RWPE2 (cell line): ENCODE results near the gene NCOA5.

Experiments used
- ATAC-seq: fragments of 200-7000 bp; cut with Tn5 transposase; 3 replicates; pipeline ENCODE4 v1.9.1; 2021; ENCODE audit warnings: low read depth
- DNase-seq: peaks from one replicate; pipeline ENCODE4 v3.0.0-alpha.2; 2020; ENCODE audit warnings: low spot score
- H3K27ac ChIP-seq: fragments of 450-650 bp; 2 replicates; pipeline ENCODE4 v1.5.1; 2017; ENCODE audit warnings: mild to moderate bottlenecking; ENCODE audit not compliant: poor library complexity, severe bottlenecking
- H3K27me3 ChIP-seq: fragments of 250-450 bp; sonication (Bioruptor Pico); 2 replicates; pipeline ENCODE4 v1.5.1; 2021; ENCODE audit warnings: mild to moderate bottlenecking, moderate library complexity; ENCODE audit not compliant: insufficient read depth, poor library complexity, severe bottlenecking
- H3K36me3 ChIP-seq: fragments of 250-450 bp; sonication (Bioruptor Pico); 2 replicates; pipeline ENCODE4 v1.5.1; 2020; ENCODE audit warnings: low read depth, mild to moderate bottlenecking, moderate library complexity
- H3K4me1 ChIP-seq: fragments of 250-450 bp; sonication (Bioruptor Pico); 2 replicates; pipeline ENCODE4 v1.5.1; 2021; ENCODE audit warnings: mild to moderate bottlenecking, moderate library complexity; ENCODE audit not compliant: insufficient read depth, poor library complexity, severe bottlenecking
- H3K4me3 ChIP-seq: fragments of 250-450 bp; sonication (Bioruptor Pico); 2 replicates; pipeline ENCODE4 v1.5.1; 2021; ENCODE audit warnings: mild to moderate bottlenecking, moderate library complexity; ENCODE audit not compliant: severe bottlenecking
- H3K9me3 ChIP-seq: fragments of 250-450 bp; sonication (Bioruptor Pico); 2 replicates; pipeline ENCODE4 v1.5.1; 2021; ENCODE audit warnings: mild to moderate bottlenecking, moderate library complexity; ENCODE audit not compliant: severe bottlenecking
- TF ChIP-seq, protein P1 (sequence below): fragments of 450-650 bp; IDR thresholded peaks from one replicate; pipeline ENCODE4 v1.5.1; 2017; ENCODE audit warnings: mild to moderate bottlenecking, moderate library complexity; ENCODE audit not compliant: poor library complexity, severe bottlenecking

Gene NCOA5

DNA sequence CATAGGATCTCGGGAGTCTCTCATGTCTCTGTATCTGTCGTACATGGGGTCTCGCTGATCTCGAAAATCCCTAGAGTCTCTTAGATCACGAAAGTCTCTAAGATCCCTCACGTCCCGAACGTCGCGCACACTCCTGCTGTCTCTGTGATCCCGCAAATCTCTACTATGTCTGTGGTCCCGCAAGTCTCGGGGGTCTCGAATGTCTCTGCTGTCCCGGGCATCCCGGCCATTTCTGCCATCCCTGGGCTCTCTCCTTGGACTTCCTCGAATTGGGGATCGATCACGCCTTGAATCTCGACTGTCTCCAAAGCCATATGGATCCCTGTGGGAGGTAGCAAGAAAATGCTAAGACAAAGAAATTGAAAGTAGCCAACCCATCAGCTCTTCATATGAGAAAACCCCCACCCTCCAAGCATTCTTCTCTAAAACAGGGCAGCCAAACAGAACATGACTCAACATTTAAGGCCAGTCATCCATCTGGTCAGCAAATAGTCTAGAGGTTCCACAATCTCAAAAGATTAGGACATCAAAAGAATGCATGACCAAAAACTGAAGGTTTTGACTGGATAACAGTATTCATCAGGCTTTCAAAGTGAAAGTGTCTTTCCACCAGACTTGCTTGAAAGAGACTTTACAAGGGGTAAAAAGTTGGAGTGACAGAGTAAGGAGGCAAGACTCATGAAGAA, 19.4 kb downstream of the NCOA5 start:
- peaks cover 73% of the 10 kb centered on the region for H3K36me3 ChIP-seq
- TF ChIP-seq, protein P1, sequence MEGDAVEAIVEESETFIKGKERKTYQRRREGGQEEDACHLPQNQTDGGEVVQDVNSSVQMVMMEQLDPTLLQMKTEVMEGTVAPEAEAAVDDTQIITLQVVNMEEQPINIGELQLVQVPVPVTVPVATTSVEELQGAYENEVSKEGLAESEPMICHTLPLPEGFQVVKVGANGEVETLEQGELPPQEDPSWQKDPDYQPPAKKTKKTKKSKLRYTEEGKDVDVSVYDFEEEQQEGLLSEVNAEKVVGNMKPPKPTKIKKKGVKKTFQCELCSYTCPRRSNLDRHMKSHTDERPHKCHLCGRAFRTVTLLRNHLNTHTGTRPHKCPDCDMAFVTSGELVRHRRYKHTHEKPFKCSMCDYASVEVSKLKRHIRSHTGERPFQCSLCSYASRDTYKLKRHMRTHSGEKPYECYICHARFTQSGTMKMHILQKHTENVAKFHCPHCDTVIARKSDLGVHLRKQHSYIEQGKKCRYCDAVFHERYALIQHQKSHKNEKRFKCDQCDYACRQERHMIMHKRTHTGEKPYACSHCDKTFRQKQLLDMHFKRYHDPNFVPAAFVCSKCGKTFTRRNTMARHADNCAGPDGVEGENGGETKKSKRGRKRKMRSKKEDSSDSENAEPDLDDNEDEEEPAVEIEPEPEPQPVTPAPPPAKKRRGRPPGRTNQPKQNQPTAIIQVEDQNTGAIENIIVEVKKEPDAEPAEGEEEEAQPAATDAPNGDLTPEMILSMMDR, result no peak

DNA sequence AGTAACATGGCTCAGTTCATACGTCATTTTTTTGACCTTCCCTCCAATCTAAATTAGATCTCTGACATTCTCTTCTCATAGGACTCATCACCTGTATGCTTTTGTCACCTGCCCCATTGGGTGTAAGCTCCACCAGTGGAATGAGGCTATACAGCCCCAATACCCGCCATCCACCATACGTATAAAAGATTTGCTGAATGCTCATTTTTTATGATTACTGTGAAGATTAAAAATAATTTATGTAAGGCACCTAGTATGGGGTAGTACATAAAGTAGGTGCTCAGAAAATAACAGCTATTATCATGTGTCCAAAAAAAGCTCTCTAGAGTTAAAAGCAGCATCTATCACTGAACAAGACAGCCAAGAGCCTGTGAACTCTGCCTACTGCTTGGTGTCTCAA, 24.1 kb downstream of the NCOA5 start:
- no peaks in the 10 kb centered on the region for H3K4me1 ChIP-seq
- DNase-seq (no peak), ATAC-seq (no peak)
- H3K27ac ChIP-seq, result no peak overlapping the region
- no peak overlapping the region for H3K4me3 ChIP-seq
- TF ChIP-seq, protein P1, result no peak
- no peaks in the 10 kb centered on the region for H3K9me3 ChIP-seq
- H3K27me3 ChIP-seq, result no peaks in the 10 kb centered on the region
- peaks cover 99% of the 10 kb centered on the region for H3K36me3 ChIP-seq

More for the DNA sequence above, 19.4 kb downstream of the NCOA5 start:
- peak; percentile 66 for DNase-seq
- no peak overlapping the region for H3K27ac ChIP-seq
- no peak overlapping the region for H3K4me3 ChIP-seq
- no peaks in the 10 kb centered on the region for H3K27me3 ChIP-seq
- peak; percentile 19; the same call in 1 of the 3 replicates for ATAC-seq
- H3K4me1 ChIP-seq, result no peaks in the 10 kb centered on the region
- no peaks in the 10 kb centered on the region for H3K9me3 ChIP-seq

DNA sequence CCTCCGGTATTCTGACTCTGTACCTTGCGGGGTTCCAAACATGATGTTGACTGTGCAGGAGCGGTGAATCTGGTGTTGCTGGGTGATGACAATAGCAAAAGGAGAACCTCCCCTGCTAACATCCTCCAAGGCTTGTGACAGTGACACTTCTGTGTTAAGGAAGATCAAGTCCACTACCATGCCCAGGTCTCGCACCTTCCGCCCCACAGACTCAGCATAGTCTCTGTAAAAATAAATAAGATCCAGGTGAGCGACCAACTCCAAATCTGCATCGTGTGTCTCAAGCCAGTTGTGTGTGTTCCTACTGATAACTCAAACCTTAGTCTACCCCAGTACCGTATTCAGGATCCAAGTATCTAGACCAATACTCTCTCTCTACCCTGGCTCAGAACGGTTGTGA, 24.8 kb downstream of the NCOA5 start:
- no peak overlapping the region for H3K4me3 ChIP-seq
- no peaks in the 10 kb centered on the region for H3K27me3 ChIP-seq
- no peaks in the 10 kb centered on the region for H3K4me1 ChIP-seq
- H3K36me3 ChIP-seq, result peaks cover 94% of the 10 kb centered on the region
- ATAC-seq (no peak), DNase-seq (no peak)
- no peaks in the 10 kb centered on the region for H3K9me3 ChIP-seq
- TF ChIP-seq, protein P1, result no peak
- H3K27ac ChIP-seq, result no peak overlapping the region

DNA sequence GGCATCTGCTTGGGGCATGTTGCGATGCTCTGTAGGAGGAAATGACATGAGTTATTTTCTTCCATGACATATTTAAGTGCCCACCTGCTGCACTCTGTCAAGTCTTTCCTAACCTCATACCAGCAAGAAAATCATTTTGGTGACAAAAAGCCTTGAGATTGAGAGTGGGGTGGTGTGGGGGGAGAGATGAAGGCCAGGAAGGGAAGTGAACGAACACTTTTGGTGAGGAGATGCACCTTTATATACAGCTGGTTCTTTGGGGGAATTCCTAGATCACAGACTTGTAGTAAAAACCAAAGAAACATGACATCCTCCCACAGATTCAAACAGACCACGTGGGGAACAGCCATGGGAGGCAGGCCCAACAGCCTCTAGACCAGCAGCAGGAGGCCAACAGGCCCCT, 26.1 kb downstream of the NCOA5 start:
- DNase-seq (no peak), ATAC-seq (no peak)
- peaks cover 80% of the 10 kb centered on the region for H3K36me3 ChIP-seq
- H3K4me1 ChIP-seq, result no peaks in the 10 kb centered on the region
- TF ChIP-seq, protein P1, result no peak
- H3K9me3 ChIP-seq, result no peaks in the 10 kb centered on the region
- no peak overlapping the region for H3K4me3 ChIP-seq
- no peak overlapping the region for H3K27ac ChIP-seq
- peaks cover 4% of the 10 kb centered on the region for H3K27me3 ChIP-seq

DNA sequence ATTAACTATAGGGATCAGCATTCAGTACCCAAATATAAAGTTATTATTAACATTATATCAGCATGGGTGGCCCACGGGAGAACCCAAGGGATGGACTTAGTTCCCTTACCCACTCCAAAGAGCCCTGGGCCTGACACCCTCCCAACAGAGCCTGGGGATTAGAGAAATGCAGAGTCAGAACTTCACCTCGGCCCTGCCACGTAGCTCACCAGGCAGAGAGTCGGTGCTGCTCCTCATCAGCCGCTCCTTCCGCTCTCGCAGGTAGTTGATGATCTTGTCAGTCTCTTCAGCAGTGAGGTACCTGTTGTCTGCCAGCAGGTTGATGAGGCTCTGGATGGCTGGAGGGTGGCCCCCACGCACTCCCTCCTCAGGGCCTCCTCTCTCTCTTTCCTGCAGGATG, 26.6 kb downstream of the NCOA5 start:
- peak; percentile 78 for DNase-seq
- H3K27me3 ChIP-seq, result peaks cover 9% of the 10 kb centered on the region
- H3K27ac ChIP-seq, result no peak overlapping the region
- ATAC-seq, result no peak
- no peak overlapping the region for H3K4me3 ChIP-seq
- no peaks in the 10 kb centered on the region for H3K9me3 ChIP-seq
- TF ChIP-seq, protein P1, result no peak
- H3K4me1 ChIP-seq, result peaks cover 2% of the 10 kb centered on the region
- peaks cover 75% of the 10 kb centered on the region for H3K36me3 ChIP-seq
